Measurements from ENCODE around the gene CAPN1. TPM values are rescaled to one million over a fixed set of nuclear protein-coding genes. Genes with fewer than 3 reads are reported as not detected.
"Not testable (repeated sequence)": the region's sequence is repeated elsewhere in the genome, so short reads cannot be mapped to it uniquely, and the experiment has no call there.

Gene CAPN1
- total RNA-seq, 1 donor from 2014 or later: 225 TPM

DNA sequence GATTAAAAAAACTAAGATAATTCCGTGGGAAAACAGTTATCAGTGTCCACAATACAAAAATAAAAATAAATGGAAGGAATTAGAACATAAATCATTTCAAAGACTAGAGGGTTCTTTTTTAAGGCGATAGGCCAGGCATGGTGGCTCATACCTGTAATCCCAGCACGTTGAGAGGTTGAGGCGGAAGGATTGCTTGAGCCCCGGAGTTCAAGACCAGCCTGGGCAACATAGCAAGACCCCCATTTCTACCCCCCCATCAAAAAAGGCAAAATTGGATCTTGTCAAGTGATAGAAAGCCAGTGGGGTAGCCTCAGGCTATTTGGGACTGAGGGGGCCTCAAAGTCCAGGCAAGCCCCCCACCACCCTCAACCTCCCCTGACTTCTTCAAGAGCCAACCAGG lies 59.4 kb downstream of the CAPN1 start:
- DNase-seq (ENCODE audit: extremely low spot score, unreplicated experiment): no peak
- TF ChIP-seq, protein P1, sequence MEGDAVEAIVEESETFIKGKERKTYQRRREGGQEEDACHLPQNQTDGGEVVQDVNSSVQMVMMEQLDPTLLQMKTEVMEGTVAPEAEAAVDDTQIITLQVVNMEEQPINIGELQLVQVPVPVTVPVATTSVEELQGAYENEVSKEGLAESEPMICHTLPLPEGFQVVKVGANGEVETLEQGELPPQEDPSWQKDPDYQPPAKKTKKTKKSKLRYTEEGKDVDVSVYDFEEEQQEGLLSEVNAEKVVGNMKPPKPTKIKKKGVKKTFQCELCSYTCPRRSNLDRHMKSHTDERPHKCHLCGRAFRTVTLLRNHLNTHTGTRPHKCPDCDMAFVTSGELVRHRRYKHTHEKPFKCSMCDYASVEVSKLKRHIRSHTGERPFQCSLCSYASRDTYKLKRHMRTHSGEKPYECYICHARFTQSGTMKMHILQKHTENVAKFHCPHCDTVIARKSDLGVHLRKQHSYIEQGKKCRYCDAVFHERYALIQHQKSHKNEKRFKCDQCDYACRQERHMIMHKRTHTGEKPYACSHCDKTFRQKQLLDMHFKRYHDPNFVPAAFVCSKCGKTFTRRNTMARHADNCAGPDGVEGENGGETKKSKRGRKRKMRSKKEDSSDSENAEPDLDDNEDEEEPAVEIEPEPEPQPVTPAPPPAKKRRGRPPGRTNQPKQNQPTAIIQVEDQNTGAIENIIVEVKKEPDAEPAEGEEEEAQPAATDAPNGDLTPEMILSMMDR (conservative IDR thresholded peaks at IDR 0.05): no peak
- Mint-ChIP-seq H3K4me1 (ENCODE audit: unreplicated experiment) (no peaks in the 10 kb centered on the region), H3K27me3 (no peaks in the 10 kb centered on the region), H3K9me3 (no peaks in the 10 kb centered on the region), H3K4me3 (no peak overlapping the region), H3K27ac (no peak overlapping the region), H3K36me3 (no peaks in the 10 kb centered on the region)

GRCh38 chr11:65241692-65242091 lies 60.0 kb downstream of the CAPN1 start:
- TF ChIP-seq, protein P1 (conservative IDR thresholded peaks at IDR 0.05): no peak
- Mint-ChIP-seq H3K4me3 (no peak overlapping the region), H3K27me3 (no peaks in the 10 kb centered on the region), H3K36me3 (no peaks in the 10 kb centered on the region), H3K4me1 (ENCODE audit: unreplicated experiment) (no peaks in the 10 kb centered on the region), H3K9me3 (no peaks in the 10 kb centered on the region), H3K27ac (no peak overlapping the region)
- no peak for DNase-seq (ENCODE audit: extremely low spot score, unreplicated experiment)

GRCh38 chr11:65242389-65242788 lies 60.7 kb downstream of the CAPN1 start:
- TF ChIP-seq, protein P1 (conservative IDR thresholded peaks at IDR 0.05): no peak
- Mint-ChIP-seq H3K9me3 (no peaks in the 10 kb centered on the region), H3K27me3 (no peaks in the 10 kb centered on the region), H3K36me3 (no peaks in the 10 kb centered on the region), H3K27ac (no peak overlapping the region), H3K4me3 (no peak overlapping the region), H3K4me1 (ENCODE audit: unreplicated experiment) (no peaks in the 10 kb centered on the region)
- DNase-seq (ENCODE audit: extremely low spot score, unreplicated experiment): no peak

DNA sequence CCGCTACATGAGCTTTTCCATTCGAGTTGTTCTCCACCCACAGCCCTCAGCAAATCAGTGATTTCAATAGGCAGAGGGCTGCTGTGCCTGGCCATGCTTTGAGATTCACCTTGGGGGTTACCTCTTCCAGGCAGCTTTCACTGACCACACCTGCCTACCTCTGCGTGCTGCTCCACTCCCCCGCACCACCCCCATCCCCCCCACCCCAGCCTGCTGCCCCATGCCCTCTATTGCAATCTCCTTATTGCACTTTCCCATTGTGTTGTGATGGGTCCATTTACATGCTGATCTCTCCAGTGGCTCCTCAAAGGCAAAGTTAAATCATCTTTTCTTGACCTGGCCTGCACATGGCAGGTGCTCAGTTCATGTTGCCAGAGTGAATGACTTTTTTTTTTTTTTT lies 62.1 kb downstream of the CAPN1 start:
- Mint-ChIP-seq H3K27ac (no peak overlapping the region), H3K27me3 (no peaks in the 10 kb centered on the region), H3K4me3 (no peak overlapping the region), H3K4me1 (ENCODE audit: unreplicated experiment) (no peaks in the 10 kb centered on the region), H3K9me3 (no peaks in the 10 kb centered on the region), H3K36me3 (no peaks in the 10 kb centered on the region)
- no peak for DNase-seq (ENCODE audit: extremely low spot score, unreplicated experiment)
- TF ChIP-seq, protein P1 (conservative IDR thresholded peaks at IDR 0.05): no peak

- not testable (repeated sequence) for H3K9me3 Mint-ChIP-seq; DNase-seq (ENCODE audit: extremely low spot score, unreplicated experiment); H3K27ac Mint-ChIP-seq; H3K27me3 Mint-ChIP-seq; H3K36me3 Mint-ChIP-seq; H3K4me3 Mint-ChIP-seq; H3K4me1 Mint-ChIP-seq (ENCODE audit: unreplicated experiment)
Measured at GRCh38 chr11:65245046-65245445, 63.3 kb downstream of the CAPN1 start.

- Mint-ChIP-seq H3K4me1 (ENCODE audit: unreplicated experiment) (no peaks in the 10 kb centered on the region), H3K36me3 (no peaks in the 10 kb centered on the region), H3K4me3 (no peak overlapping the region), H3K9me3 (no peaks in the 10 kb centered on the region), H3K27ac (no peak overlapping the region), H3K27me3 (no peaks in the 10 kb centered on the region)
- TF ChIP-seq, protein P1 (conservative IDR thresholded peaks at IDR 0.05): no peak
- no peak for DNase-seq (ENCODE audit: extremely low spot score, unreplicated experiment)
Measured at GRCh38 chr11:65246506-65246905, 64.8 kb downstream of the CAPN1 start.

GRCh38 chr11:65248184-65248710 lies 66.5 kb downstream of the CAPN1 start:
- H3K4me3 Mint-ChIP-seq; H3K36me3 Mint-ChIP-seq; H3K27me3 Mint-ChIP-seq; H3K9me3 Mint-ChIP-seq; DNase-seq (ENCODE audit: extremely low spot score, unreplicated experiment); H3K27ac Mint-ChIP-seq; H3K4me1 Mint-ChIP-seq (ENCODE audit: unreplicated experiment): not testable (repeated sequence)
